CD14-positive monocyte (primary cell): ENCODE results near the gene PLXNA4. TPM values are rescaled to one million over a fixed set of nuclear protein-coding genes. Genes with fewer than 3 reads are reported as not detected.

Source experiments
- DNase-seq, 3 donors: peaks; one replicate each; pipeline ENCODE4 v3.0.0-alpha.2; 2011 to 2022
- H2AFZ ChIP-seq: 2 replicates; pipeline ENCODE4 v1.6.0; 2012; ENCODE audit warnings: mild to moderate bottlenecking, low read depth, low read length, inconsistent platforms; ENCODE audit not compliant: insufficient read depth, poor library complexity, severe bottlenecking
- H3K27ac ChIP-seq, 2 donors: 1 replicate in 1 of 2; 2 replicates in 1 of 2; pipeline ENCODE4 v1.5.1; 2012 to 2013; ENCODE audit warnings: low read length in 2 of 2, control low read depth in 1 of 2, inconsistent platforms in 1 of 2, low read depth in 1 of 2, mild to moderate bottlenecking in 1 of 2
- H3K27me3 ChIP-seq, 2 donors: one replicate each; pipeline versions ENCODE4 v1.6.0 to v1.6.1; 2011 to 2013; ENCODE audit warnings: low read length in 2 of 2; ENCODE audit not compliant: control insufficient read depth in 2 of 2, insufficient read depth in 2 of 2
- H3K36me3 ChIP-seq, 2 donors: replicated peaks in 1 of 2; 1 replicate in 1 of 2; 2 replicates in 1 of 2; pipeline versions ENCODE4 v1.5.1 to v1.6.1; 2012 to 2013; ENCODE audit warnings: low read length in 2 of 2, control low read depth in 1 of 2, inconsistent platforms in 1 of 2, mild to moderate bottlenecking in 1 of 2; ENCODE audit not compliant: insufficient read depth in 2 of 2, control insufficient read depth in 1 of 2
- H3K4me1 ChIP-seq, 2 donors: 1 replicate in 1 of 2; 2 replicates in 1 of 2; pipeline versions ENCODE4 v1.5.1 to v1.6.1; 2012 to 2013; ENCODE audit warnings: low read length in 2 of 2, control low read depth in 1 of 2, inconsistent platforms in 1 of 2, mild to moderate bottlenecking in 1 of 2, moderate library complexity in 1 of 2; ENCODE audit not compliant: insufficient read depth in 2 of 2, control insufficient read depth in 1 of 2
- H3K4me2 ChIP-seq: replicated peaks from 2 replicates; pipeline ENCODE3; 2012; ENCODE audit warnings: low read length, moderate library complexity, mild to moderate bottlenecking; ENCODE audit not compliant: poor library complexity, severe bottlenecking; ENCODE audit errors: extremely low read depth
- H3K4me3 ChIP-seq, 3 experiments: fragments of 200-600 bp in 1 of 3; sonication (generic) in 1 of 3; replicated peaks in 1 of 3; 1 replicate in 2 of 3; 2 replicates in 1 of 3; pipeline ENCODE4 v1.5.1; 2011 to 2013; ENCODE audit warnings: low read length in 3 of 3, mild to moderate bottlenecking in 3 of 3, control low read depth in 2 of 3, low read depth in 2 of 3, inconsistent platforms in 1 of 3, moderate library complexity in 1 of 3
- H3K79me2 ChIP-seq: 2 replicates; pipeline ENCODE4 v1.6.0; 2012; ENCODE audit warnings: mild to moderate bottlenecking, control low read depth, inconsistent platforms, low read length, moderate library complexity; ENCODE audit not compliant: insufficient read depth
- H3K9ac ChIP-seq: 2 replicates; pipeline ENCODE4 v1.6.0; 2017; ENCODE audit warnings: low read length, mild to moderate bottlenecking; ENCODE audit not compliant: insufficient read depth, poor library complexity, severe bottlenecking
- H3K9me3 ChIP-seq, 2 donors: replicated peaks in 1 of 2; 1 replicate in 1 of 2; 2 replicates in 1 of 2; pipeline versions ENCODE4 v1.5.1 to v1.6.1; 2012 to 2013; ENCODE audit warnings: low read length in 2 of 2, control low read depth in 1 of 2; ENCODE audit not compliant: control insufficient read depth in 1 of 2, insufficient read depth in 1 of 2
- H4K20me1 ChIP-seq: 2 replicates; pipeline ENCODE4 v1.6.0; 2012; ENCODE audit warnings: mild to moderate bottlenecking, low read length, control low read depth, moderate library complexity; ENCODE audit not compliant: insufficient read depth
- H3K27ac Mint-ChIP-seq, 7 donors: one replicate each; pipeline ENCODE4 v1.8.0; 2020; ENCODE audit warnings: mild to moderate bottlenecking in 7 of 7, mixed read lengths in 7 of 7, moderate library complexity in 6 of 7, inconsistent platforms in 2 of 7
- H3K27me3 Mint-ChIP-seq, 3 donors: one replicate each; pipeline ENCODE4 v1.8.0; 2021 to 2022; ENCODE audit warnings: low read depth in 3 of 3, mild to moderate bottlenecking in 3 of 3, mixed read lengths in 3 of 3, moderate library complexity in 3 of 3, inconsistent platforms in 1 of 3
- H3K36me3 Mint-ChIP-seq, 2 donors: one replicate each; pipeline ENCODE4 v1.8.0; 2020; ENCODE audit warnings: mixed read lengths in 2 of 2, inconsistent platforms in 1 of 2, mild to moderate bottlenecking in 1 of 2
- H3K4me1 Mint-ChIP-seq: one replicate; pipeline ENCODE4 v1.8.0; 2020; ENCODE audit warnings: mild to moderate bottlenecking, mixed read lengths
- H3K4me3 Mint-ChIP-seq, 2 donors: one replicate each; pipeline ENCODE4 v1.8.0; 2020; ENCODE audit warnings: mild to moderate bottlenecking in 2 of 2, mixed read lengths in 2 of 2, moderate library complexity in 1 of 2
- H3K9me3 Mint-ChIP-seq, 7 donors: one replicate each; pipeline ENCODE4 v1.8.0; 2020 to 2022; ENCODE audit warnings: mixed read lengths in 7 of 7, mild to moderate bottlenecking in 6 of 7, moderate library complexity in 6 of 7, inconsistent platforms in 2 of 7
- CTCF ChIP-seq: fragments of 200-600 bp; IDR thresholded peaks from one replicate; pipeline ENCODE4 v1.8.0; 2022; ENCODE audit warnings: antibody characterized with exemption, mild to moderate bottlenecking
- WGBS: methylation state at CpG from one replicate; pipeline ENCODE4 v1.1.5; 2013; ENCODE audit warnings: missing lambda C conversion rate; ENCODE audit not compliant: insufficient coverage; 5-methylcytosine and 5-hydroxymethylcytosine counted together
- intact Hi-C, 2 donors: fragments of 100-400 bp; cut with micrococcal nuclease; formaldehyde crosslinking; loops; one replicate each; pipeline versions ENCODE4 v1.15.0 to v1.15.1; 2023
- polyA plus RNA-seq, 3 donors: library from polyadenylated mRNA; depleted of rRNA in 1 of 3; unstranded in 2 of 3; stranded (reverse) in 1 of 3; fragments of 300-500 nt in 2 of 3; fragments of >200 nt in 1 of 3; fragmentation: Illumina TruSeq in 2 of 3; gene quantifications; 1 replicate in 2 of 3; 2 replicates in 1 of 3; pipeline ENCODE4 v1.2.3, GENCODE V29; 2012 to 2021

PLXNA4 gene
- polyA plus RNA-seq, 3 donors = not detected

GRCh38 chr7:132257253-132257652 lies 319.0 kb downstream of the PLXNA4 start:
- Histone ChIP-seq H3K9me3 (no peaks in the 10 kb centered on the region), H3K27ac (no peak overlapping the region), H2AFZ (no peak overlapping the region), H3K79me2 (no peaks in the 10 kb centered on the region), H3K4me2 (no peak overlapping the region), H4K20me1 (no peaks in the 10 kb centered on the region), H3K36me3 (no peaks in the 10 kb centered on the region), H3K4me1 (no peaks in the 10 kb centered on the region), H3K9ac (no peak overlapping the region), H3K27me3 (no peaks in the 10 kb centered on the region), H3K4me3 (no peak overlapping the region)
- H3K36me3 Mint-ChIP-seq = no peaks in the 10 kb centered on the region
- intact Hi-C loops = no loop called here
- H3K9me3 Mint-ChIP-seq = no peaks in the 10 kb centered on the region
- H3K4me3 Mint-ChIP-seq = no peak overlapping the region
- WGBS = 82% methylated on average over 1 of the region's 1 CpG
- no peak overlapping the region for H3K27ac Mint-ChIP-seq
- no peaks in the 10 kb centered on the region for H3K4me1 Mint-ChIP-seq
- TF ChIP-seq CTCF = no peak
- DNase-seq = no peak
- peaks cover 5 to 8% (median 6%) of the 10 kb centered on the region in 3 donors for H3K27me3 Mint-ChIP-seq

GRCh38 chr7:132256721-132257212 lies 319.5 kb downstream of the PLXNA4 start:
- H3K4me1 ChIP-seq = no peaks in the 10 kb centered on the region
- Mint-ChIP-seq H3K4me1 (no peaks in the 10 kb centered on the region), H3K9me3 (no peaks in the 10 kb centered on the region), H3K36me3 (no peaks in the 10 kb centered on the region), H3K27ac (no peak overlapping the region), H3K4me3 (no peak overlapping the region), H3K27me3 (peaks cover 4 to 8% (median 5%) of the 10 kb centered on the region in 3 donors)
- H3K36me3 ChIP-seq = no peaks in the 10 kb centered on the region
- H3K79me2 ChIP-seq = no peaks in the 10 kb centered on the region
- no peaks in the 10 kb centered on the region for H3K9me3 ChIP-seq
- no peak overlapping the region for H3K9ac ChIP-seq
- H2AFZ ChIP-seq = no peak overlapping the region
- intact Hi-C loops = no loop called here
- whole genome bisulfite sequencing = 100% methylated on average over 2 of the region's 6 CpGs
- TF ChIP-seq CTCF = no peak
- no peak overlapping the region for H3K27ac ChIP-seq
- no peaks in the 10 kb centered on the region for H3K27me3 ChIP-seq
- no peak overlapping the region for H3K4me3 ChIP-seq
- H4K20me1 ChIP-seq = no peaks in the 10 kb centered on the region
- H3K4me2 ChIP-seq = no peak overlapping the region
- DNase-seq = no peak
